ENCODE data around the gene CFD.

DNA sequence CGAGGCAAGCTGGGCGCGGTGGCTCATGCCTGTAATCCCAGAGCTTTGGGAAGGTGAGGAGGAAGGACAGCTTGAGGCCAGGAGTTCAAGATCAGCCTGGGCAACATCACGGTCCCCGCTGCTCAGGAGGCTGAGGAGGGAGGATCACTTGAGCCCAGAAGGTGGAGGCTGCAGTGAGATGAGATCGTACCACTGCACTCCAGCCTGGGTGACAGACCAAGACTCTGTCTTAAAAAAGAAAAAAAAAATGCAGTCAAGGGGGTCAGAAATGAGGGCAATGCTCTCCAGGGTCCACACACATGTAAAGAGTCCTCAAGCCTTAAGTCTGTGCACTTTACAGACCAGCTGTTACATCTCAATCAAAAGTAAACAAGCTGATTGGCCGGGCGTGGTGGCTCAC is 45.1 kb downstream of the CFD start:
- TF ChIP-seq, protein P1, sequence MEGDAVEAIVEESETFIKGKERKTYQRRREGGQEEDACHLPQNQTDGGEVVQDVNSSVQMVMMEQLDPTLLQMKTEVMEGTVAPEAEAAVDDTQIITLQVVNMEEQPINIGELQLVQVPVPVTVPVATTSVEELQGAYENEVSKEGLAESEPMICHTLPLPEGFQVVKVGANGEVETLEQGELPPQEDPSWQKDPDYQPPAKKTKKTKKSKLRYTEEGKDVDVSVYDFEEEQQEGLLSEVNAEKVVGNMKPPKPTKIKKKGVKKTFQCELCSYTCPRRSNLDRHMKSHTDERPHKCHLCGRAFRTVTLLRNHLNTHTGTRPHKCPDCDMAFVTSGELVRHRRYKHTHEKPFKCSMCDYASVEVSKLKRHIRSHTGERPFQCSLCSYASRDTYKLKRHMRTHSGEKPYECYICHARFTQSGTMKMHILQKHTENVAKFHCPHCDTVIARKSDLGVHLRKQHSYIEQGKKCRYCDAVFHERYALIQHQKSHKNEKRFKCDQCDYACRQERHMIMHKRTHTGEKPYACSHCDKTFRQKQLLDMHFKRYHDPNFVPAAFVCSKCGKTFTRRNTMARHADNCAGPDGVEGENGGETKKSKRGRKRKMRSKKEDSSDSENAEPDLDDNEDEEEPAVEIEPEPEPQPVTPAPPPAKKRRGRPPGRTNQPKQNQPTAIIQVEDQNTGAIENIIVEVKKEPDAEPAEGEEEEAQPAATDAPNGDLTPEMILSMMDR (tag by site-specific recombination; IDR thresholded peaks at IDR 0.05) = no peak
- TF ChIP-seq ZFP37 (tag by site-specific recombination; IDR thresholded peaks at IDR 0.05) (no peak), YY1 (tag by site-specific recombination; IDR thresholded peaks at IDR 0.05) (no peak), ZEB2 (tag by site-specific recombination; IDR thresholded peaks at IDR 0.05) (no peak)
- TF ChIP-seq, protein P2, sequence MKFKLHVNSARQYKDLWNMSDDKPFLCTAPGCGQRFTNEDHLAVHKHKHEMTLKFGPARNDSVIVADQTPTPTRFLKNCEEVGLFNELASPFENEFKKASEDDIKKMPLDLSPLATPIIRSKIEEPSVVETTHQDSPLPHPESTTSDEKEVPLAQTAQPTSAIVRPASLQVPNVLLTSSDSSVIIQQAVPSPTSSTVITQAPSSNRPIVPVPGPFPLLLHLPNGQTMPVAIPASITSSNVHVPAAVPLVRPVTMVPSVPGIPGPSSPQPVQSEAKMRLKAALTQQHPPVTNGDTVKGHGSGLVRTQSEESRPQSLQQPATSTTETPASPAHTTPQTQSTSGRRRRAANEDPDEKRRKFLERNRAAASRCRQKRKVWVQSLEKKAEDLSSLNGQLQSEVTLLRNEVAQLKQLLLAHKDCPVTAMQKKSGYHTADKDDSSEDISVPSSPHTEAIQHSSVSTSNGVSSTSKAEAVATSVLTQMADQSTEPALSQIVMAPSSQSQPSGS (tag by site-specific recombination; IDR thresholded peaks at IDR 0.05; ENCODE audit: low read depth) = no peak
